GM18502 (cell line): ENCODE measurements around the gene C1orf50.
"Not testable (repeated sequence)": the region's sequence is repeated elsewhere in the genome, so short reads cannot be mapped to it uniquely, and the experiment has no call there.

ENCODE experiments used
- ATAC-seq: cut with Tn5 transposase; IDR thresholded peaks from one replicate; pipeline ENCODE4 v1.9.1; 2021; ENCODE audit warnings: mild to moderate bottlenecking; ENCODE audit not compliant: unreplicated experiment, poor library complexity

The C1orf50 gene

GRCh38 chr1:42739753-42740700, 27.0 kb upstream of the C1orf50 start, which contains the start of gene CLDN19:
CLDN19 (minus strand) TSS chr1:42740236; CDS start chr1:42740063, 173 bp downstream.
- no peak for ATAC-seq

DNA sequence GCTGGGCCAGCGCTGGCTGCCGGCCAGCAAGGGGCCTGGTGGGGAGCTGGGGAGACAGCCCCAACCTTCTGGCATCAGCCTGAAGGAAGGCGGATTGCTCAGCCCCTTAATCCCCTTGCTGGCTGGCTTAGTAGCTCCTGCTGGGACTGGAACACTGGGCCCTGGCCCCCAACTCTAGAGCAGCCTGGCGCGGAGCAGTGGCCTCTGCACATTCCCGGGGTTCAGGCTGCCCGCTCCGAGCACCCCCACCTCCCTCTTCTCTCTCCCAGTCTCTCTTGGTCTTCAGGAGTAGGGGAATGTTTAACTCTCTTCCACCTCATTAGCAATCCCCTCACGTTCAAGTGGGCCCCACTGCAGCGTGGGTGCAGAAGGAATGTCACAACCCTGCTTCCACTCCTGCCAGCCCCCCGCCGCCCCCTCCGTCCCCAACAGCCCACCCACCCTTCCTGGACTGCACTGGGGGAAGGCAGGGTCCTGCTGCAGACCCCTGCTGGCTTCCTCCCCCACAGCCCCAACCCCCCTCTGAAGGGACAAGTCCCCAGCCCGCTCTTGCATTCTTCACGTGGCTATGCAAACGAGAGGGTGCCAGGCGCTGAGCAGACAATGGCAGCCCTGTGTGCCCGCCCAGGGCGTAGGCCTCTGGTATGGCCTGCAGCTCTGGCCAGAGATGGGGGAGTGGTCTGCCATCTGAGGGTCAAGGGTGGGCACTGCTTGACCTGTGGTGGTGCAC, 26.0 kb upstream of the C1orf50 start:
- ATAC-seq: no peak

DNA sequence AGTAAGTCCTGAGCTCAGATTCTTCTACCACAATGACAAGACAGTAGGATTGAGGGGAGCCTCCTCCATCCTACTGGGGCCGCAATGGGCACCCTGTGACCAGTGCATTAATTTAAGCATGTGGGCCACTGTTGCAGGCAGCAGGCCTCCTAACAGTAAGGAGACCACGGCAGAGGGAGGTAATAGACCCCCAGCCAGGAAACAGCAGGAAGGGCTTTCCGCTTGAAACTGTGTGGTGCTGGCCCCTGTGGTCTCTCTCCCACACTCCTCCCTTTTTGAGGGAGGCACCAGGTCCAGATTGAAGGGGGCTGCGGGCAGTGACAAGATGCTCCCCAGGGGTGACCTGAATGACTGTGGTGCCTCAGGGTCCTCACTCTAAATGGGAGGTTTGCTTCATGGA, 25.3 kb upstream of the C1orf50 start:
- no peak for ATAC-seq

DNA sequence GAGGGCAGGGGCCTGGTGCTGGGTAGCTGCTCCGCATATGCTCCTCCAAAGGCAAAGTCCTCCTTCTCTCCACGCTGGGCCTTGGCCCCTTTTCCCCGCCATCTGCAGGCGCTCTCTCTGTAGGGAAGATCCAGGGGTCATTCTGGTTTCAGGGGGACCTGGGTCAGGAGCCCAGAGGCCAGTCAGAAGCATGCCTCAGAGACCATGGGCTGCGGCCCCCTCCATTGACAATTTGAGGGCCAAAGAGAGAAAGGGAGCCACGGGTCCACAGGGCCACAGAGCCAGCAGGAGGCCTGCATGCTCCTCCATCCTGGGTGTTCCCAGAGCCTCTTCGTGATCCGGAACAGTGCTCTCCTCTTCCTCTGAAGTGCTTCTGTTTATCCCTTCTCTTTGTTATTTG, 24.9 kb upstream of the C1orf50 start:
- no peak for ATAC-seq

DNA sequence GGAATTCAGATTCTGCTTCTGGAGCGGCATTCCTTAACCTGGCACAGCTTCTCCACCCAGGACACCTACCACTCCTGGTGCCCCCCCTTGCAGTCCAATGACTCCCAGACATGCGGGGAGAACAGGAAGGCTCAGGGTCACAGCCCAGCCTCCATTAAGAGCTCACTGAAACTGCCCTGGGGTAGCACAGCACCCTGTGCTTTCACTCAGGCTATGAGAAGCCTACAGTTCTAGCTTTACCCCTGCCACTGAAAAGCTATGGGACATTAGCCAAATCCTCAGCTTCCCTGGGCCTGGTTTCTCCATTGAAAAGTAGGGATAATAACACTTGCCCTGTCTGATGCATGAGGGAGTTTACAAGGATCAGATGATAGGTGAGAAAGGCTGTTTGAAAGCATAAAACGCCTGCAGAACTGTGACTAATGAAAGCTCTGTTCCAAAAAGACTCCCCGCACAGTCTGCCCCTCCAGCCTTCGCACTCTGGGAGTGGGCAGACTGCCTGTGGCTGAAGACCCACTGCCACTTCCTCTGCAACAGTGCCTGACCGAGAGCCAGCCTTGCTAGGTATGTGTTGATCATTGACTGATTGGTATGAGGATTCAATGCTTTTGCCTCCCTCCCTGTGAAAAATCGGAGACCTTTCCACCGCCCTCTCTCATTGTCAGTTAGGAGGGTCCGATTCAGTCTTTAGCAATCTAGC, 24.3 kb upstream of the C1orf50 start:
- no peak for ATAC-seq

DNA sequence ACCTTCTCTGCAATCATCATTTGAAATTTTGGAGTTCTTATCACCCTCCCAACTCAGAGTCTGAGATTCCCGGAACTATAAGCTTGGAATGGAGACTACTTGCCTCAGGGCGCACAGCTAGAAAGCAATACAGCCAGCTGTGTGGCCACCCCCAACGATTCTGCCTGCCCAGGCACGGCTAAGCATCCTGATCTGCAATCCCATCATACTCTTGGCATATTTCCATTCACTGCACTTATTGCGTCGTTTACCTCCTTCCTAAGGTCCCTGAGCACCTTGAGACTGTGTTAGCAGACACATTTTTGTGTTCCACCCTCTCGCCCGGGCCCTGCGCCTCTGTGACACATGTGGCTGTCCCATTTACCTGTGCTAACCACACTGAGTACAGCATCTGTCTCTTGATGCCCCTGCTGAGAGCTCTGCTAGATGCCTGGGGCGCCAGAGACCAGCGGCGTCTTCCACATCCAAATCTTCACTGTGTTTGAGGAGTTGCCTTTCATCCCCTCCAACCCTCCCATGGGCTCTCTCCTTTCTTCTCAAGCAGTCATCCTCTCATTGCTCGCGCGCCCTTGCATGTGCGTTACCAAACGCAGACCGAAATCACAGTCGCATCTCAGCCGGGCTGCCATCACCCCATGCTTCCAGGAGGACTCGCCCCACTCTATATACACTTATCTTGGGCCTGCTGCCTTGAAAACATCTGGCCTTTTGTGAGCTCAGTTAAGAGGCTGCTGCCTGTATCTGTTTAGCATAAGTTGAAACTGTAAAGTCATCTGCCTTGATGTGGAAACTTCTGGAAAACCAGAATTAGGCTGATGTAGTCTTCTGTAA, 23.5 kb upstream of the C1orf50 start:
- no peak for ATAC-seq

DNA sequence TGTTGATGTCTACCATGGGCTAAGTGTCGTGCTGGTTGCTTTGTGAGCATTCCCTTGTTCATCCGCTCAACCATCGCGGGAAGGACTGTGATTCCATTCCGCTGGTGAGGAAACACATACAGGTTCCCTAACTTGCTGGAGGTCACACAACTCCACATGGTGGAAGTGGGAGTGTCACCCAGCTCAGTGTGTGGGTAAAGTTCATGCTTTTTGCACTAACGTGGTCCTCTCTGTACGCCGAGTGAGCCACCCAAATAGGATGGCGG, 23.0 kb upstream of the C1orf50 start:
- no peak for ATAC-seq

DNA sequence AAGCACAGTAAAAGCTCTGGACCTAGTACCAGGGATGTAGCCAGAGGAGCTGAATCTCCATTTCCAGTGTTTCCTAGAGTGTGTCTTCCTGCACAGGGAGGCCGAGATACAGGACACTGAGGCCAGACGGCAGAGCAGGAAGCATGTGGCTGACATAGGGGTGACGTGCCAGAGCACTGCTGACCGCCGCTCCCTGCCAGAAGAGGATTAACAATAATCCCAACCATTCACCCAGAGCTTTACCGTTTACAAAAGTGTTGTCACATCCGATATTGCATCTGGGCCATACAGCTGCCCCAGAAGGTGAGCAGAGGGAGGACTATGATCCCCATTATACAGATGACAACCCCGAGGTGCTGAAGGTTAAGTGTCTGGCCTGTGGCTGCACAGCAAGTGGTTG, 21.2 kb upstream of the C1orf50 start:
- no peak for ATAC-seq

DNA sequence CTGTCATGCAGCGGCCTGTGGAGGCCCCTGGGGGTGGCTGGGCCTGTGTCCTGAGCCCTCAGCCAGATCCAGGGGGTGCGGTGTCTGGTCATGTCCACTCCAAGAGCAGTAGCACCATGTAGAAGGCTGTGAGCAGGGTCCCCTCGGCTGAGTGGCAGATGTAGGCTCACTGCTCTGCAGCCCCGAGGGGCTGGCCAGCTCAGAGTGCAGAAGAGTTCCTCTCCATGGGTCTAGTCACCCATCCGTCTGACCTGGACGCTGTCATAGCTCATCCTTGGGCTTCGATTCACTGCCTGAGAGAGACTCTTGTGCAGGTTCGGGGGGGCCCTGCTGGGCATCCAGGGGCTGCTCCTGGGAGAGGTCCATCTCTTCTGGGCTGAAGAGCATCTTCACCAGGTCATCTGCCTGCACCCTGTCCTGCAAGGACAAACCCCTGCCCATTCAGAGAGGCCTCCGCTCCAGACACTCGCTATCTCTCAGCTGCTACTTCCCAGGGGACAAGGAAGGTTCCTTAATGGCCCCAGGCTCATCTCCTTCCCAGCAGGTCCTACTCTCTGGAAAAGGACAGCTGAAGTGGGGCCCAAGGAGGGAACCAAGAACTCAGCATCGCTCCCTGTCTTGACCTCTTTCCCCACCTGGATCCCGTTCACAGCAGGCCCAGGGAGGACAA, 20.5 kb upstream of the C1orf50 start:
- ATAC-seq: no peak

DNA sequence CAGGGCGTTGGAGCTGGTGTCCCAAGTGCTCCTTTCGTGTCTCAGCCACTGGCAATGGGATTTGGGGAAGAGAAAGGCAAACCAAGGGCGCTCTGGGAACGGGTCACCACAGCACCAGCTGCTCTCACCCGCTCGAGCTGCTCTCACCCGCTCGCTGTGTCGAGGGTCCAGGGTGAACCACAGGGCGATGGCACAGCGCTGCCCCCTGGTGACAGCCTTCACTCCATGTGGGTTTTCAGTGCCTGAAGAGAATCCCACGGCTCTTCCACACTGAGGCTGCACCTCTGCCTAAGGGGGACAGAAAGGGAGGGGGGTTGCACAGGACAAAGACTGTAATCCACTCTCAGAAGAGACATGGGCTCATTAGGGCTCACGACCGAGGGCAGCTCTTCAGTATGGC, 19.9 kb upstream of the C1orf50 start:
- no peak for ATAC-seq

GRCh38 chr1:42748021-42748420, 19.0 kb upstream of the C1orf50 start:
- no peak for ATAC-seq

DNA sequence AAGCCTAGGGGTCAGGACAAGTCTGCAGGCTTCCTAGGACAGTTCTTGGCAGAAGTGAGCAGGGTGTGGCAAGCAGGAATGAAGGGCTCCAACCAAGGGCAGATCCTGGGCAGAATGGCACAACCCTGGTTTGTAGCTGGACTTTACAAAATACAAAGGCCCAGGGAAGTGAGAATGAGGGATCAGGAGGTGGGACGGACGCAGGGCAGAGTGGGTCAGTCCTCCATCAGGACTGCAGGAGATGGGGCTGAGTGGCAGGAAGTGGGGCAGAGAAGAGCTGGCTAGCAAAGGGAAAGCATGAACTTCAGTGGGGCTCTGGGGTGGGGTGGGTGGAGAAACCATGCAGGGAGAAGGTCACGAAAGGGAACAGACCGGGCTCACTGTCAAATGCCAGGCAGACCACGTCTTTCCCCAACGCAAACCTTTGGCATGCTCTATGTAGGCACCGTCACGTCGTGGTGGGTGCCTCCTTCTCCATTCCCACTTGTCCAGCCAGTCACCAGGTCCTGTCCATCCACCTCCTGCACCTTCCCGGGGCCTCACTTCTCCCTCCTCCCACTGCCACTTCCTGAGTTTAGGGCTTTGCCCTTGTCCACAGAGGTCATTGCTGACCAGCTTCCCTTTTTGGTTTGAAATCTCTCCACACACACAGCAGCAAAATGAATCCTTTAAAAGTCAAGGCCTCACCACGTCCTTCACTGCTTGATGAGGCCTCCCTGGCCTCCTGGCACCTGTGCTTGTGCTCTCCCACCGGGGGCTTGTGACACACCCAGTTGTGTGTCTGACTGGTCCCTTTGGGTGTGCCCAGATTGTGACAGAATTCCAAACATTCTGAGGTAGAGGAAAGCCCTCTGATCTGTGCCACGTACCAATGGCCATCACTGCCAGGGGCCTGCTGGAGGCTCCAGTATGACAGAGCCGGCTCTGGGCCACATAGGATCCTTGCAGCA, 18.3 kb upstream of the C1orf50 start:
- no peak for ATAC-seq

- ATAC-seq: no peak
Measured at GRCh38 chr1:42750041-42750440, 17.0 kb upstream of the C1orf50 start.

DNA sequence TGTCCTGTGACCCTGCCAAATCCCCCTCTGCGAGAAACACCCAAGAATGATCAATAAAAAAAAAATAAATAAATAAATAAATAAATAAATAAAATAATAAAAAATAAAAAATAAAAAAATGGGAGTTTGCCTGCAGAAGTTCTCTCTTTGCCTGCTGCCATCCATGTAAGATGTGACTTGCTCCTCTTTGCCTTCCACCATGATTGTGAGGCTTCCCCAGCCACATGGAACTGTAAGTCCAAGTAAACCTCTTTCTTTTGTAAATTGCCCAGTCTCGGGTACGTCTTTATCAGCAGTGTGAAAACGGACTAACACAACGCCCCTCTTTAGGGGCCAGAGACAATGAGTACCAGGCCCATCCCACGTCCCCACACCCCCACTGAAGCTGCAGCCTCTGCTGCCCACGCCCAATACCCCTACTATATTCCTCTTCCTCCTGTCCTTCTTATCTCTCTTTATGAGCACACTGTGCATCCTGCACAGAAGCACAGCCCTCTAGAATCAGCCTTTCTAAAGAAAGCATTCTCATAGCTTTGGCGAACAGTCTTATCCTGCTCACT, 15.5 kb upstream of the C1orf50 start:
- not testable (repeated sequence) for ATAC-seq

GRCh38 chr1:42752284-42752683, 14.8 kb upstream of the C1orf50 start:
- ATAC-seq: no peak

DNA sequence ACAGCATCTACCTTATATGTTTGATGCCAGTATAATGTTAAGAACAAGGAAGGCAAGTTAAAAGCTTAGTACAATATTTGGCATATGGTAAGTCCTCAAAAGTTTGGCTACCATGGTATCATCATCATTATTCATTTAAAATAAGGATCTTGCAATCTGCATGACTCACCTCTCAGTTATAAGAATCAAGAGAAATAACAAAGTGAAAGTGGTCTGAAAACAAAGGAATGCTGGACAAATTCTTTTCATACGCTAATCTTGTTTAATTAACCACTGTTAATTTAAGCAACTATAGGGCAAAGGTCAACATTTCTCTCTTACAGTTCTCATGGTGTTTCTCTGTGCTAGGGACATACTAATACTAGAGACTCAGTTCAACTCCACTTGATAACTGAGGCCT, 14.0 kb upstream of the C1orf50 start:
- ATAC-seq: no peak

DNA sequence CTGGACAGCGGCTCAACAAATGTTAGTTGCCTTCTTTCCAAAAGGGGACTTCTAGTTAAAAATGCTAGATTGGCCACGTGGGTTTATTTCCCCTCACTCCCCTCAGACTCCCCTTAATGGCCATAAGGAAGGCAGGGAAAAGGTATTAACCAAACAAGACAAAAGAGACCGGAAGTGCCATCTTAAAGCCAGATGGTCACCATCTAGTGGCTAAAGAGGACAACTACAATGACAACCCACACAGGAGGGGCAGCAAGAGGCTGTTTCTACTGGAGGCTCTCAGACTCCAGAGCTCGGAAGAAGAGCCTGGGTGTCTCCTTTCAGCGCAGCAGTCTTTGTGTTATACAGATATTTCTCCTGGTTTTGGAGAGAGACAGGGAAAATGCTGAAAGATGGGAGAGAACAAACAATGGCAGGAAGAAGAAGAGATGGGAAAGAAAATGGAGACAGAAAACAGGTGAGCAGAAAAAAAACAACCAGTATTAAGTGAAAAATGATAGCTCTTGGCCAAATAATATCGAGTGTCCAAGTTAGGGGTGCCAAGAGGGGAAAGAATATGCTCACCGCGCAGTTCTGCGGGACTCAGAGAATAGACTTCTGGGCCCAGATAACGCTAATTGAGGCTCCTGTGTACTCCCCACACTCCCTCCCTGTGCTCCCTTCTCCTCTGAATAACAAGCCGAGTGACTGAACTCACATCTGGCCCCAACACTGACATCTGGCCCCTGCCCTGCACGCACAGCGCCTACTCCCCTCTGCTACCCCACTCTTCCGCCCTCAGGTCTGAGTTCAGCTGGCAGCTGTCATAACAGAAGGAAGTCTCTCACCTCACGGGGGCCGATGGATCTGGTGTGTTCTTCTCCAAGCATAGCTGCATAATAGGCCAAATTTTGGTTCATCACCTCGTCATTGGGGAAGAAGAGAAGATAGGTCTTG, 9.8 kb upstream of the C1orf50 start:
- ATAC-seq: no peak
